ENCODE results near the gene RASAL2. TPM values are rescaled to one million over a fixed set of nuclear protein-coding genes. Genes with fewer than 3 reads are reported as not detected.

Gene RASAL2
- total and polyA plus RNA-seq, 2 of the 13 experiments (the other 11 are each of a cell fraction or from before 2014, with no cell fraction given) = 5.4 to 5.9 TPM

GRCh38 chr1:178452013-178452412 is 358.1 kb downstream of the RASAL2 start:
- CTCF ChIA-PET (ENCODE audit: low intra/inter-chr PET ratio, low total read pairs) = no interaction called here
- intact Hi-C loops (cut with micrococcal nuclease; ENCODE audit: unreplicated experiment) = loop anchor here (10.0 kb wide), 1 partner anchor 87 kb away; no protein-coding TSS in a partner anchor
- Histone ChIP-seq H3K9ac (ENCODE audit: insufficient read depth, low read depth, low read length) (no peak overlapping the region), H4K20me1 (ENCODE audit: insufficient read depth, low read length) (no peaks in the 10 kb centered on the region), H3K36me3 (replicated peaks in 1 of 2; ENCODE audit: control insufficient read depth in 1 of 2, insufficient read depth in 2 of 2, low read length in 2 of 2) (no peaks in the 10 kb centered on the region; a peak in 1 of 5 replicates), H3K4me2 (ENCODE audit: low read depth, low read length) (no peak overlapping the region), H3K4me1 (ENCODE audit: insufficient read depth, low read length) (peaks cover 8% of the 10 kb centered on the region; the same call in 1 of the 2 replicates), H3K27me3 (ENCODE audit: control insufficient read depth in 1 of 2, insufficient read depth in 2 of 2, low read length in 2 of 2) (no peaks in the 10 kb centered on the region), H3K79me2 (ENCODE audit: insufficient read depth, low read length) (no peaks in the 10 kb centered on the region), H3K9me3 (ENCODE audit: low read length) (no peaks in the 10 kb centered on the region), H3K27ac (ENCODE audit: extremely low read length, insufficient read depth, low read length) (no peak overlapping the region), H2AFZ (ENCODE audit: low read length) (no peak overlapping the region), H3K4me3 (replicated peaks in 1 of 3; ENCODE audit: insufficient read depth in 1 of 3, low read depth in 2 of 3, low read length in 3 of 3) (no peak overlapping the region)
- TF ChIP-seq, protein P1, sequence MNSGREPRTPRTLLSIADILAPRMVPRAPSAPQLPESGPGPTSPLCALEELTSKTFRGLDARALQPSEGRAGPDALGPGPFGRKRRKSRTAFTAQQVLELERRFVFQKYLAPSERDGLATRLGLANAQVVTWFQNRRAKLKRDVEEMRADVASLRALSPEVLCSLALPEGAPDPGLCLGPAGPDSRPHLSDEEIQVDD (CRISPR knock-in tag; IDR thresholded peaks at IDR 0.05; ENCODE audit: borderline replicate concordance) = no peak
- no peak for TF ChIP-seq E2F1 (CRISPR knock-in tag; IDR thresholded peaks at IDR 0.05)
- TF ChIP-seq POLR2AphosphoS5 (IDR thresholded peaks at IDR 0.05; ENCODE audit: low read depth, low read length) = no peak
- 97% methylated on average over 3 of the region's 3 CpGs for WGBS (ENCODE audit: low lambda C conversion rate)
- no peak for ATAC-seq
- POLR2A ChIA-PET = no interaction called here
- BruUV-seq (replicated peaks) = no TSS peak
- no peak for DNase-seq (ENCODE audit: low spot score)
- FAIRE-seq = no peak
- in situ Hi-C loops (cut with HindIII; ENCODE audit: extremely low pct_ligation_motif_present, low pct_unique_long_range_greater_than_20kb) = no loop called here

DNA sequence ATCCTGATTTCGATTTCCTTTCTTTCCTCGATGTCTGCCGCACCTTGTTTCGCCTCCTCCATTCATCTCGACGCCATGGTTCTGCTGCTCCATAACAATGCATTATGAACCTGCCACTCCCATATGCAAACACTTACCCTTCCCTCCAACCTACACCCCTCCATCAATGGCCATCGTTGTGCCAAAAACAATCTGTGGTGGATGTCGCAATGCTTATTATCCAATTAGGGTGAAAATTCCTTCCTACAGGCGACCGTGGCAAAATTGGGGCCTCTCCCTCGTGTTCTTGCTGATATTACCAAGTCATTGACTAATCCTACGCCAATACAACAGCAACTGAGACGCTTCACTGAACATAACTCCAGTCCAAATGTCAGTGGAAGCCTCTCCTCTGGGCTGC is 362.6 kb downstream of the RASAL2 start:
- Histone ChIP-seq H3K9me3 (ENCODE audit: low read length) (no peaks in the 10 kb centered on the region), H2AFZ (ENCODE audit: low read length) (no peak overlapping the region), H3K4me2 (ENCODE audit: low read depth, low read length) (no peak overlapping the region), H3K4me1 (ENCODE audit: insufficient read depth, low read length) (peaks cover 8% of the 10 kb centered on the region; the same call in 1 of the 2 replicates), H4K20me1 (ENCODE audit: insufficient read depth, low read length) (no peaks in the 10 kb centered on the region), H3K79me2 (ENCODE audit: insufficient read depth, low read length) (no peaks in the 10 kb centered on the region), H3K27ac (ENCODE audit: extremely low read length, insufficient read depth, low read length) (no peak overlapping the region), H3K36me3 (replicated peaks in 1 of 2; ENCODE audit: control insufficient read depth in 1 of 2, insufficient read depth in 2 of 2, low read length in 2 of 2) (0 out of 5 replicates have a peak, but pooled peaks cover 0 to 3% of the 10 kb centered on the region in 2 experiments), H3K27me3 (ENCODE audit: control insufficient read depth in 1 of 2, insufficient read depth in 2 of 2, low read length in 2 of 2) (no peaks in the 10 kb centered on the region), H3K4me3 (replicated peaks in 1 of 3; ENCODE audit: insufficient read depth in 1 of 3, low read depth in 2 of 3, low read length in 3 of 3) (no peak overlapping the region), H3K9ac (ENCODE audit: insufficient read depth, low read depth, low read length) (no peak overlapping the region)
- intact Hi-C loops (cut with micrococcal nuclease; ENCODE audit: unreplicated experiment) = loop anchor here (10.0 kb wide), 1 partner anchor 92 kb away; no protein-coding TSS in a partner anchor
- DNase-seq (ENCODE audit: low spot score) (no peak), FAIRE-seq (no peak), ATAC-seq (no peak)
- POLR2A ChIA-PET = no interaction called here
- no TSS peak for BruUV-seq (replicated peaks)
- 95% methylated on average over 13 of the region's 13 CpGs for WGBS (ENCODE audit: low lambda C conversion rate)
- no peak for TF ChIP-seq RARG (CRISPR knock-in tag; IDR thresholded peaks at IDR 0.05; ENCODE audit: low read depth)
- peak; percentile 44; the same call in 1 of the 2 replicates for TF ChIP-seq CEBPB (IDR thresholded peaks at IDR 0.05; ENCODE audit: borderline replicate concordance, low read depth, low read length)
- in situ Hi-C loops (cut with HindIII; ENCODE audit: extremely low pct_ligation_motif_present, low pct_unique_long_range_greater_than_20kb) = no loop called here
- CTCF ChIA-PET (ENCODE audit: low intra/inter-chr PET ratio, low total read pairs) = no interaction called here

Data from HepG2 (cell line).